ENCODE results near the gene PMF1. TPM values are rescaled to one million over a fixed set of nuclear protein-coding genes. Genes with fewer than 3 reads are reported as not detected.

The PMF1 gene
- total RNA-seq, 3 donors from 2014 or later, result 41.4 to 75.2 (median 60.3) TPM

- intact Hi-C loops (cut with DNase I; ENCODE audit: low total_unique reads), result no loop called here
- peaks cover 20% of the 10 kb centered on the region for H3K36me3 ChIP-seq
- H3K9me3 ChIP-seq, result no peaks in the 10 kb centered on the region
- TF ChIP-seq POLR2AphosphoS5 (IDR thresholded peaks at IDR 0.05) (no peak), CTCF (IDR thresholded peaks at IDR 0.05) (no peak), POLR2A (IDR thresholded peaks at IDR 0.05) (no peak)
- no peaks in the 10 kb centered on the region for H3K4me1 ChIP-seq
- no peak overlapping the region for H3K27ac ChIP-seq
- H3K4me3 ChIP-seq, result no peak overlapping the region
- no peaks in the 10 kb centered on the region for H3K27me3 ChIP-seq
- no peak for DNase-seq (ENCODE audit: low spot score in 2 of 2)
Measured at GRCh38 chr1:156270314-156270713, 57.5 kb downstream of the PMF1 start.

- no peak overlapping the region for H3K27ac ChIP-seq
- TF ChIP-seq POLR2AphosphoS5 (IDR thresholded peaks at IDR 0.05) (no peak), POLR2A (IDR thresholded peaks at IDR 0.05) (no peak), CTCF (IDR thresholded peaks at IDR 0.05) (no peak)
- intact Hi-C loops (cut with DNase I; ENCODE audit: low total_unique reads), result no loop called here
- H3K9me3 ChIP-seq, result no peaks in the 10 kb centered on the region
- peaks cover 4% of the 10 kb centered on the region for H3K36me3 ChIP-seq
- no peaks in the 10 kb centered on the region for H3K27me3 ChIP-seq
- no peak for DNase-seq (ENCODE audit: low spot score in 2 of 2)
- no peak overlapping the region for H3K4me3 ChIP-seq
- H3K4me1 ChIP-seq, result peaks cover 0 to 6% of the 10 kb centered on the region in 2 donors
Measured at GRCh38 chr1:156276532-156276931, 63.7 kb downstream of the PMF1 start.

- peaks cover 4% of the 10 kb centered on the region for H3K36me3 ChIP-seq
- TF ChIP-seq POLR2AphosphoS5 (IDR thresholded peaks at IDR 0.05) (no peak), POLR2A (IDR thresholded peaks at IDR 0.05) (no peak), CTCF (IDR thresholded peaks at IDR 0.05) (no peak)
- peaks cover 0 to 8% of the 10 kb centered on the region in 2 donors for H3K4me1 ChIP-seq
- no peak overlapping the region for H3K27ac ChIP-seq
- no peaks in the 10 kb centered on the region for H3K27me3 ChIP-seq
- H3K4me3 ChIP-seq, result no peak overlapping the region
- H3K9me3 ChIP-seq, result no peaks in the 10 kb centered on the region
- intact Hi-C loops (cut with DNase I; ENCODE audit: low total_unique reads), result no loop called here
- no peak for DNase-seq (ENCODE audit: low spot score in 2 of 2)
Measured at GRCh38 chr1:156276966-156277381, 64.2 kb downstream of the PMF1 start.

DNA sequence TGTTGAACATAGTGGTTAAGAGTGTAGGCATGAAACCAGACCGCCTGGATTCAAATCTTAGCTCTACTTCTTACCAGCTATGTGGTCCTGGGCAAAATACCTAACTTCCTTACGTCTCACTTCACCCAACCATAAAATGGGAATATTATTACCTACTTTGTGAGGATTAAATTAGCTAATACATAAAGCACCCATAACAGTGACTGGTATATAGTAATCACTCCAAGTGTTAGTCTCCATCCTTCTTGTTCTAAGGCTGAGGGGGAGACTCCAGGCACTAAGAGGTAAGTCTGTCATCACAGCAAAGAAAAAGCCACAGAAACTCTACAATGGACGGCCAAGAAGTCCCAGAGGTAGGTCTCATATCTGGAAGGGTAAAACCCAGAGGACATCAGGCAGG, 67.0 kb downstream of the PMF1 start:
- no peak overlapping the region for H3K4me3 ChIP-seq
- no peaks in the 10 kb centered on the region for H3K9me3 ChIP-seq
- intact Hi-C loops (cut with DNase I; ENCODE audit: low total_unique reads), result loop anchor here (2.0 kb wide), 1 partner anchor 19 kb away; the partner anchor contains the start of gene VHLL
- H3K27ac ChIP-seq, result no peak overlapping the region
- H3K27me3 ChIP-seq, result no peaks in the 10 kb centered on the region
- no peak for TF ChIP-seq CTCF (IDR thresholded peaks at IDR 0.05)
- TF ChIP-seq POLR2A (IDR thresholded peaks at IDR 0.05), result no peak
- no peak for TF ChIP-seq POLR2AphosphoS5 (IDR thresholded peaks at IDR 0.05)
- H3K4me1 ChIP-seq, result peaks cover 0 to 18% of the 10 kb centered on the region in 2 donors
- DNase-seq (ENCODE audit: low spot score in 2 of 2), result no peak
- H3K36me3 ChIP-seq, result no peaks in the 10 kb centered on the region

DNA sequence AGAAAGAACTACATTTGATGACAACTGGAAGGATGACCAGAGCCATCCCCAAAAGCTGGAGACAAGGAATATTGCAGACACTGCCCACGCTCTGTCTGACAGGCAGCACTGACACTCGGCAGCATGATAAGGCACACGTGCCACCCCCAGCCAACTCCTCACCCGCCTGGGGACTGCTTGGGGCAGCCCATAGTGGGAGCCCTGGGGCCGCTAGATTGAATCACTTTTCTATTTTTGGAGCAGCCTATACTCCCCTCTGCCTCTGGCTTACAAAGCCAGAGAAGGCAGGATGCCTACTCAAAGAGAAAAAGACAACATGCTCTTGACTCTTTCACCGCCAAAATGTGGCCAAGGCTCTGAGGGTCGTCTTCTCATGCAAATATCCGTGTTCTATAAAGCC, 68.5 kb downstream of the PMF1 start:
- Histone ChIP-seq H3K27ac (no peak overlapping the region), H3K4me3 (peak overlapping the region; percentile 77 to 96 (median 89)), H3K4me1 (peaks cover 0 to 18% of the 10 kb centered on the region in 2 donors), H3K36me3 (no peaks in the 10 kb centered on the region), H3K9me3 (no peaks in the 10 kb centered on the region), H3K27me3 (no peaks in the 10 kb centered on the region)
- no peak for DNase-seq (ENCODE audit: low spot score in 2 of 2)
- TF ChIP-seq POLR2A (IDR thresholded peaks at IDR 0.05) (no peak), CTCF (IDR thresholded peaks at IDR 0.05) (no peak), POLR2AphosphoS5 (IDR thresholded peaks at IDR 0.05) (no peak)
- intact Hi-C loops (cut with DNase I; ENCODE audit: low total_unique reads), result no loop called here

Measured in breast epithelium (tissue), 4 donors.